Liver (tissue), 3 donors: ENCODE measurements around the gene NBAS.
"Not testable (repeated sequence)": the region's sequence is repeated elsewhere in the genome, so short reads cannot be mapped to it uniquely, and the experiment has no call there.

Experiments
- EGR1 ChIP-seq, 2 donors: IDR thresholded peaks; 2 replicates each; pipeline ENCODE4 v1.6.1; 2016 to 2018; ENCODE audit warnings: antibody characterized with exemption in 2 of 2, low read depth in 2 of 2
- FOXA1 ChIP-seq: IDR thresholded peaks from 2 replicates; pipeline ENCODE4 v1.6.1; 2016; ENCODE audit warnings: antibody characterized with exemption
- GABPA ChIP-seq, 2 donors: IDR thresholded peaks in 1 of 2; conservative IDR thresholded peaks in 1 of 2; 2 replicates each; pipeline ENCODE4 v1.6.1; 2016; ENCODE audit warnings: antibody characterized with exemption in 2 of 2, mild to moderate bottlenecking in 1 of 2, moderate library complexity in 1 of 2
- HNF4G ChIP-seq: IDR thresholded peaks from 2 replicates; pipeline ENCODE4 v1.6.1; 2016; ENCODE audit warnings: antibody characterized with exemption
- NR2F2 ChIP-seq: IDR thresholded peaks from 2 replicates; pipeline ENCODE4 v1.6.1; 2016; ENCODE audit warnings: antibody characterized with exemption
- RAD21 ChIP-seq, 2 donors: IDR thresholded peaks; 2 replicates each; pipeline ENCODE4 v1.6.1; 2016; ENCODE audit warnings: antibody characterized with exemption in 2 of 2, mild to moderate bottlenecking in 2 of 2
- RXRA ChIP-seq, 2 donors: IDR thresholded peaks; 2 replicates each; pipeline ENCODE4 v1.6.1; 2017 to 2018; ENCODE audit warnings: antibody characterized with exemption in 2 of 2, mild to moderate bottlenecking in 1 of 2
- TAF1 ChIP-seq: conservative IDR thresholded peaks from 2 replicates; pipeline ENCODE4 v1.6.1; 2016; ENCODE audit warnings: antibody characterized with exemption, mild to moderate bottlenecking
- TF ChIP-seq, protein P1 (sequence below): fragments of 150-350 bp; IDR thresholded peaks from 2 replicates; pipeline ENCODE4 v1.5.1; 2017; ENCODE audit warnings: improper control_type of control experiment, low read depth, low read length; ENCODE audit not compliant: missing input control
- TF ChIP-seq, protein P2 (sequence below): IDR thresholded peaks from 2 replicates; pipeline ENCODE4 v1.6.1; 2016; ENCODE audit warnings: antibody characterized with exemption, mild to moderate bottlenecking
- TF ChIP-seq, protein P3 (sequence below): IDR thresholded peaks from 2 replicates; pipeline ENCODE4 v1.6.1; 2016; ENCODE audit warnings: antibody characterized with exemption
- TF ChIP-seq, protein P4 (sequence below): IDR thresholded peaks from 2 replicates; pipeline ENCODE4 v1.6.1; 2016; ENCODE audit warnings: antibody characterized with exemption
- donor health status: healthy.
- donor health status: healthy.

DNA sequence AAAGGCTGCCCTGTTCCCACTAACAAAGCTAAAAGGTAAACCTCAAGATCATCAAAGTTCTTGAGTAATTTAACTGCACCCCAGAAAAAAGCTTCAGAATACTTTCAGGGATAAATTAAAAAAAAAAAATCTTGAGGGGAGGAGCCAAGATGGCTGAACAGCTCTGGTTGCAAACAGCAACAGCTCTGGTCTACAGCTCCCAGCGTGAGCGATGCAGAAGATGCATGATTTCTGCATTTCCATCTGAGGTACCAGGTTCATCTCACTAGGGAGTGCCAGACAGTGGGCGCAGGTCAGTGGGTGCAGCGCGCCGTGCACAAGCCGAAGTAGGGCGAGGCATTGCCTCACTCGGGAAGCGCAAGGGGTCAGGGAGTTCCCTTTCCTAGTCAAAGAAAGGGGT lies 121.8 kb downstream of the NBAS start:
- not testable (repeated sequence) for TF ChIP-seq RAD21 (IDR thresholded peaks at IDR 0.05); TAF1; EGR1 (IDR thresholded peaks at IDR 0.05; ENCODE audit: low read depth in 2 of 2); FOXA1; HNF4G; RXRA (IDR thresholded peaks at IDR 0.05); GABPA (IDR thresholded peaks at IDR 0.05 in 1 of 2, conservative IDR thresholded peaks at IDR 0.05 in 1 of 2); NR2F2
- TF ChIP-seq, protein P1, sequence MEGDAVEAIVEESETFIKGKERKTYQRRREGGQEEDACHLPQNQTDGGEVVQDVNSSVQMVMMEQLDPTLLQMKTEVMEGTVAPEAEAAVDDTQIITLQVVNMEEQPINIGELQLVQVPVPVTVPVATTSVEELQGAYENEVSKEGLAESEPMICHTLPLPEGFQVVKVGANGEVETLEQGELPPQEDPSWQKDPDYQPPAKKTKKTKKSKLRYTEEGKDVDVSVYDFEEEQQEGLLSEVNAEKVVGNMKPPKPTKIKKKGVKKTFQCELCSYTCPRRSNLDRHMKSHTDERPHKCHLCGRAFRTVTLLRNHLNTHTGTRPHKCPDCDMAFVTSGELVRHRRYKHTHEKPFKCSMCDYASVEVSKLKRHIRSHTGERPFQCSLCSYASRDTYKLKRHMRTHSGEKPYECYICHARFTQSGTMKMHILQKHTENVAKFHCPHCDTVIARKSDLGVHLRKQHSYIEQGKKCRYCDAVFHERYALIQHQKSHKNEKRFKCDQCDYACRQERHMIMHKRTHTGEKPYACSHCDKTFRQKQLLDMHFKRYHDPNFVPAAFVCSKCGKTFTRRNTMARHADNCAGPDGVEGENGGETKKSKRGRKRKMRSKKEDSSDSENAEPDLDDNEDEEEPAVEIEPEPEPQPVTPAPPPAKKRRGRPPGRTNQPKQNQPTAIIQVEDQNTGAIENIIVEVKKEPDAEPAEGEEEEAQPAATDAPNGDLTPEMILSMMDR, result not testable (repeated sequence)
- TF ChIP-seq, protein P2, sequence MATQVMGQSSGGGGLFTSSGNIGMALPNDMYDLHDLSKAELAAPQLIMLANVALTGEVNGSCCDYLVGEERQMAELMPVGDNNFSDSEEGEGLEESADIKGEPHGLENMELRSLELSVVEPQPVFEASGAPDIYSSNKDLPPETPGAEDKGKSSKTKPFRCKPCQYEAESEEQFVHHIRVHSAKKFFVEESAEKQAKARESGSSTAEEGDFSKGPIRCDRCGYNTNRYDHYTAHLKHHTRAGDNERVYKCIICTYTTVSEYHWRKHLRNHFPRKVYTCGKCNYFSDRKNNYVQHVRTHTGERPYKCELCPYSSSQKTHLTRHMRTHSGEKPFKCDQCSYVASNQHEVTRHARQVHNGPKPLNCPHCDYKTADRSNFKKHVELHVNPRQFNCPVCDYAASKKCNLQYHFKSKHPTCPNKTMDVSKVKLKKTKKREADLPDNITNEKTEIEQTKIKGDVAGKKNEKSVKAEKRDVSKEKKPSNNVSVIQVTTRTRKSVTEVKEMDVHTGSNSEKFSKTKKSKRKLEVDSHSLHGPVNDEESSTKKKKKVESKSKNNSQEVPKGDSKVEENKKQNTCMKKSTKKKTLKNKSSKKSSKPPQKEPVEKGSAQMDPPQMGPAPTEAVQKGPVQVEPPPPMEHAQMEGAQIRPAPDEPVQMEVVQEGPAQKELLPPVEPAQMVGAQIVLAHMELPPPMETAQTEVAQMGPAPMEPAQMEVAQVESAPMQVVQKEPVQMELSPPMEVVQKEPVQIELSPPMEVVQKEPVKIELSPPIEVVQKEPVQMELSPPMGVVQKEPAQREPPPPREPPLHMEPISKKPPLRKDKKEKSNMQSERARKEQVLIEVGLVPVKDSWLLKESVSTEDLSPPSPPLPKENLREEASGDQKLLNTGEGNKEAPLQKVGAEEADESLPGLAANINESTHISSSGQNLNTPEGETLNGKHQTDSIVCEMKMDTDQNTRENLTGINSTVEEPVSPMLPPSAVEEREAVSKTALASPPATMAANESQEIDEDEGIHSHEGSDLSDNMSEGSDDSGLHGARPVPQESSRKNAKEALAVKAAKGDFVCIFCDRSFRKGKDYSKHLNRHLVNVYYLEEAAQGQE, result not testable (repeated sequence)
- TF ChIP-seq, protein P3, sequence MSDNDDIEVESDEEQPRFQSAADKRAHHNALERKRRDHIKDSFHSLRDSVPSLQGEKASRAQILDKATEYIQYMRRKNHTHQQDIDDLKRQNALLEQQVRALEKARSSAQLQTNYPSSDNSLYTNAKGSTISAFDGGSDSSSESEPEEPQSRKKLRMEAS, result not testable (repeated sequence)
- TF ChIP-seq, protein P4, sequence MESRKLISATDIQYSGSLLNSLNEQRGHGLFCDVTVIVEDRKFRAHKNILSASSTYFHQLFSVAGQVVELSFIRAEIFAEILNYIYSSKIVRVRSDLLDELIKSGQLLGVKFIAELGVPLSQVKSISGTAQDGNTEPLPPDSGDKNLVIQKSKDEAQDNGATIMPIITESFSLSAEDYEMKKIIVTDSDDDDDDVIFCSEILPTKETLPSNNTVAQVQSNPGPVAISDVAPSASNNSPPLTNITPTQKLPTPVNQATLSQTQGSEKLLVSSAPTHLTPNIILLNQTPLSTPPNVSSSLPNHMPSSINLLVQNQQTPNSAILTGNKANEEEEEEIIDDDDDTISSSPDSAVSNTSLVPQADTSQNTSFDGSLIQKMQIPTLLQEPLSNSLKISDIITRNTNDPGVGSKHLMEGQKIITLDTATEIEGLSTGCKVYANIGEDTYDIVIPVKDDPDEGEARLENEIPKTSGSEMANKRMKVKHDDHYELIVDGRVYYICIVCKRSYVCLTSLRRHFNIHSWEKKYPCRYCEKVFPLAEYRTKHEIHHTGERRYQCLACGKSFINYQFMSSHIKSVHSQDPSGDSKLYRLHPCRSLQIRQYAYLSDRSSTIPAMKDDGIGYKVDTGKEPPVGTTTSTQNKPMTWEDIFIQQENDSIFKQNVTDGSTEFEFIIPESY, result not testable (repeated sequence)
